HL-60/S4 (cell line): ENCODE results near the gene DDO.

Experiments
- in situ Hi-C: fragments of 300-500 bp; cut with MboI; formaldehyde crosslinking; loops from 2 replicates; pipeline ENCODE4 v1.14.3; 2022; ENCODE audit warnings: low sequenced_read_pairs

The DDO gene

DNA sequence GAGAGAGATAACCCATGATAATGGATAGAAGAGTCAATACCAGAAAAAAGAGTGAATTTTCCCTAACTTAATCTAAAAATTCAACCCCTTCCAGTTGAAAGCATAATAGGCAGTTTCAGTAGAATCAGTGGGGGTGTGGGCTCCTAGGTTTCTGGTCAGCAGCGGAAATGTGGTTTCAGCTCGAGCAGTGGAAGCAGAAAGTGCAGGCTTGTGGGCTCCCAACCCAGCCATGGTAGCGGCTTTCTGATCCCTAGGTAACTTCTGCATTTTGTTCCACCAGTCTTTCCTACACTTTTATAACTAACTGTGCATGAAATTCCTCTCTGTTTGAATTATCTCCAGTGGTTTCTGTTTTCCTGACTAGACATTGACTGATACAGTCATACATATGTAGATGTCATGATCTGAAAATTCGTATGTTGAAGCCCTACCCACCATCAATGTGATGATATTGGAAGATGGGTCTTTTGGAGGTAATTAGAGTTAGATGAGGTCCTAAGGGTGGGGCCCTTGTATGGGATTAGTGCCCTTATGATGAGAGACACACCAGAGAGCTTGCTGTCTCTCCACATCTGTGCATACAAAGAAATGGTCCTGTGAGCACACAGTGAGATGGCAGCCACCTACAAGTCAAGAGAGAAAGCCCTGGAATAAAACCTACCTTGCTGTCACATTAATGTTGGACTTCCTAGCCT lies 6.5 kb upstream of the DDO start:
- in situ Hi-C loops, result no loop called here

DNA sequence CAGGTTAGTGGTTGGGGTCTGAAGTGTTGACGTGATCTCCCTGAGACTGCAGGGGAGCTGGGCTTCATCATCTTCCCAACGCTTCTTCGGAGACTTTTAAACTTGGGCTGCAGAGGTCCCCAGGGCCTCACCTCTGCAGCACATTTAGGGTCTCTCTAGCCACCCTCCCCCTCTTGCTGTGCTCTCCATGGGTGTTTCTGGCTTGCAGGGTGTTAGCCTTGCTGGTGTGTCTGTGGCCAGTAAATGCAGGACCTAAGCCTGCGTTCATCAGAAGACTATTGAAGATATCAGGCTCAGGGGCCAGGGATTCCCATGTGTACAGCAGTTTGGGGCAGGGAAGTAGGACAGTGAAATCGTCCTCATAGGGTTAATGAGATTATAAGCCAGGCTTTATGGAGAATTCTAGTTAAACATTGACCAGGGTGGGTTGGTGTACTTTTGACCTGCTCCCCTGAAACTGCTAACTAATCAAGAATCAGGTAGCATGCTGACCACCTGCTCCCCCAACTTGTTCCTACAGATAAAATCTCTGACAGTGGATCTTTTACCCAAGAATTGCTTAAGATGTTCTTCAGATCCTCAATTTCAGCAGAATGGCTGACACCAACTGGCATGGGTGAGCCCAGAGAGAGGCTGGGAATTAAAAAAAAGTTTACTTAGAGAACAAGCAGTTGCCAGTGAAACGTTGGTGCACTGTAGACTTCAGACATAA lies 3.8 kb upstream of the DDO start:
- in situ Hi-C loops, result no loop called here

DNA sequence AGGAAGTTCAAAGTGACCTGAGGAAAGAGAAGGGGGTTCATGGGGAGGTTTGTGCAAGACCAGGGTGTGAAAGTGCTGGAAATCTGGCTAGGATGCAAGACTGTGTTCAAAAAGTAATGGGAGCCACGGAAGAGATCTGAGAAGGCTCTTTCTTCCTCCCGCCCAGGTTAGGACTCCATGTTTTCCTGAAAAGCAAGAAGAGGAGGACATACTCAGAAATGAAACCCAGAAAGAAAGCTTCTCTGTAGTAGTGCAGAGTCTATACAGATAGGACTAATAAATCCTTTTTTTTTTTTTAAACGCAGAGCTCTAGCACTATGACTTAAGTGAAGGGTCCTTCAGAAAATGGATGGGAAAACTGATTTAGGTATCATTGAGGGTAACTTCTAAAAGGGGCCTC lies 3.2 kb upstream of the DDO start:
- in situ Hi-C loops, result no loop called here

DNA sequence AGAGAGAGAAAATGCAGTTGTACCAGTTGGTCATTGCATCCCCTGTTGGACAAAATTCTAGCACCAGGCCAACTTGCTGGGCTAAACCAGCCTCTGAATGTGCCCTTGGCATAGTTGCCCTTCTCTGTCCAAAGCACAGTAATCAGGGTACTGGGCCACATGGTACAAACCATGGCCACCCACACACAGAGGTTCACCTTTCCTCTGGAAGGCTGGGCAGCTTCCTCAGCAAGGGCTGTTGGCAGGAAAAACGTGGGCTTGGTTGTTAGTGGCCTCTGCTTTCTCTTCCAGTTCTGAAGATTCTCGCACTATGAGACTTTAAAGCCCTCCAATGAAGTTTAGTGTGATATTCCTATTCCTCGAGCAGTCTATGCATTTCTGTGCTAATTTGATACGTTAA lies 706 bp downstream of the DDO start:
- in situ Hi-C loops, result no loop called here

DNA sequence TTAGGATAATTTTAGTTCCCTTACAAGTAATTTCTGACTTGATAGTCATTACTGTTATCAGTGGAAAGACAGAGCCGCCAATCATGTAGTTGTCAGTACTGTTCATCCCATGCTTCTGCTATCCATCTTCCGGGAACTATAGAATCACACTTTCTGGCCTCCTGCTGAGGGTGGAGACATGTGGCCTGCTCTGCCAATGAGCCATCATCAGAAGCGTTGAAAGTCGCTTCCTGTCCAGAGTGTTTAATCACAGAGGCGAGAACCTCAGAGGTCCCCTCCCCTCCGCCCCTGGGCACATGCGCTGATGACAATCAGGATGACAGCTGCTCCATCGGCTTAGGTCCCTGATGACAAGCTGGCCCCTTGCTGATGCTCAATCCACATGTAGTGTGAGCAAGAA lies 3.0 kb downstream of the DDO start:
- in situ Hi-C loops, result no loop called here

DNA sequence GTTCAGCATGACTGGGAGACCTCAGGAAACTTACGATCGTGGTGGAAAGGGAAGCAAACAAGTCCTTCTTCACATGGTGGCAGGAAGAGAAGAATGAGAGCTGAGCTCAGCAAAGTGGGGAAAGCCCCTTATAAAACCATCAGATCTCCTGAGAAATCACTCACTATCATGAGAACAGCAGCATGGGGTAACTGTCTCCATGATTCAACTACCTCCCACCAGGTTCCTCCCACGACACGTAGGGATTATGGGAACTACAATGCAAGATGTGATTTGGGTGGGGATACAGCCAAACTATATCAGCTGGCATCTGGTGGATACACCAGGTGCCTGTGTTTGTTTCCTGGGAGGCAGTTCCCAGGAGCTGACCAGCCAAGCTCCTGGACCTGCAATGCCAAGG lies 4.9 kb downstream of the DDO start:
- in situ Hi-C loops, result no loop called here

DNA sequence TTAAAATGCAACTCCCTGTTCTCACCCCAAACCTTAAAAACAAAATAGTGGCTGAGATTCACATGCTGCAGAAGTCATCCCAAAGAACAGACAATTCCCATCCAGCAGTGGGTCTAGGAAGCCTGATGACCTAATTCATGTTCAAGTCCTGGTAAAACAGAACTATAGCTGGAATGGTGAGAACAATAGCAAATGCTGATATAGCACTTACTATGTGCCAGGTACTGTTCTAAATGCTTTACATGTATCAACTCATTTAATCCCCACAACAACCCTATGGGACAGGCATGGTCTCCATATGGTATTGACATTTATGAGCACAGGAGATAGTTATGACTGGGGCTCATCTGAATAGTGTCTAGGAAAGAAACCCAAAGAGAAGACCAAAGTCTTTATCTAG lies 5.6 kb downstream of the DDO start:
- in situ Hi-C loops, result no loop called here

DNA sequence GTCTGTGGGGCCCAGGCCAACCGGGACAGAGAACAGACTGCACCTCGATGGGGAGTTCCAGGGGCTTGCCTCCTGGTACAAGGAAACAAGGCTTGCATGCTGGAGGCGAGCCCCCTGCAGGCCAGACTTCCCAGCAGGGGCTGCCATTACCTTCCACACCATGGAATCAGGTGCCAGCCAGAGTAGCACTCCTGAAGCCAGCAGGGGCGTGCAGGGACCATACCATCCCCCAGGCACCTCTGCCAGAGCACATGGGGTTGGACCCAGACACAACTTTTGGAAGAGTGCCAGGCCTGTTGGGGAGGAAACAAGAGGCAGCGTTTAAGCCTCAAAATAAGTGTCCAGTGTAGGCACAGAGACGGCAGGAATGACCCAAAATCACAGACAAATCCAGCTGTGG lies 6.5 kb downstream of the DDO start:
- in situ Hi-C loops, result no loop called here

DNA sequence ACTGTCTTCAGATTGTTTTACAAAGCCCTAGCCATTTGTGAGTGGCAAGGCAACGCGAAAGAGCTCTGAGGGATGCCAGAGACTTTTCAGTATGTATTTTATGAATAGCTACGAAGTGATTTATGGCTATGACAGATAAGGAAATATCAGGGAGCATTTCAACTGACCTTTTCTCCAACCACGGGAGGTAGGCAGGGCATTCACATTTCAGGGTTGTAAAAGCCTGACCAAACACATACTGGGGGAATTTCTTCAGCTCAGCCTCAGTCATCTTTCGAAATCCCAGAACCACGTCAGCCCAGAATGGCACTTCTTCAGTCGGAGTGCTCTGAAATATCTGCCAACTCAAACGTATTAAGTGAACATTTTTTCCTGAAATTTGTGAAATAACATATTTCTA lies 10.8 kb downstream of the DDO start:
- in situ Hi-C loops, result no loop called here

DNA sequence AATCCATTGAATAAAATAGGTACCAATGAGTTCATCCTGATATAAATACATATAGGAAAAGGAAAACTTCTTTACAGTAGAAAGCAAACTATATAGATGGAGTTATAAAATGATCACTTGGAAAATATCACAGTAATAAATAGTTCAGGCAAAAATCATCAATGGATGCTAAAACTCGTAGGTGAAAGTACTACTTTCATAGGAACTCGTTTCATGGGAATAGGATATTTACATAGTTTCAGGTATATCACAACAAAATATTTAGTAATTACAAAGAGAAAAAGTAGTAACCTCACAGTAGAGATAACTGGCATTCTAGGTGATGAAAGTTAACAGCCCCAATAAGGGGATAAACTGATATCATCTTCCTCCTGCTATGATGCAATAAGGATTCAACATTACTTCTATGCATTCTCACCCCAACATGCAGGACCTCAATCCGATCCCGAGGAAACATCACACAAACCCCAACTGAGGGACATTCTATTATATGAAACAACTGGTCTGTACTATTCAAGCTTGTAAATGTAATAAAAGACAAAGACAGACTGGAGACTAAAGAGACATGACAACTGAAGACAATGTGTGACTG lies 13.7 kb downstream of the DDO start:
- in situ Hi-C loops, result no loop called here

DNA sequence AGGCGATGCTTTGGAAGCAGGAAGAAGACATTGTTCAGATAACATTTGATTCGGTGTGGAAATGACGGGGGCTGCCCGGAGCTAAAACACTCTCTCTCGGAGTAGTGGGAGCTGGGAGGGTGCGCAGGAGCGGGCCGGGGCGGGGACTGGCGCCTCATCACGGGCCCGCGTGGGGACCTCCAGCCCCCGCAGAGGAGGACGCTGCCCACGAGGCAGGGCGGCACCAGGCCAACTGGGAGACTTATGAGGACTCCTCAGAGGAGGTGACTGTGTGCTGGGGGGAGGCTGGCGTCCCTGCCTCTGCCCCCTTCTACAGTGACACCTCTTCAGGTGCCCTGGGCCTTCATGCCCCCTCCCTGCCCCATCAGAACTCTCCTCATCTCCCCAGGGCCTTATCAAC lies 15.2 kb downstream of the DDO start:
- in situ Hi-C loops, result no loop called here

DNA sequence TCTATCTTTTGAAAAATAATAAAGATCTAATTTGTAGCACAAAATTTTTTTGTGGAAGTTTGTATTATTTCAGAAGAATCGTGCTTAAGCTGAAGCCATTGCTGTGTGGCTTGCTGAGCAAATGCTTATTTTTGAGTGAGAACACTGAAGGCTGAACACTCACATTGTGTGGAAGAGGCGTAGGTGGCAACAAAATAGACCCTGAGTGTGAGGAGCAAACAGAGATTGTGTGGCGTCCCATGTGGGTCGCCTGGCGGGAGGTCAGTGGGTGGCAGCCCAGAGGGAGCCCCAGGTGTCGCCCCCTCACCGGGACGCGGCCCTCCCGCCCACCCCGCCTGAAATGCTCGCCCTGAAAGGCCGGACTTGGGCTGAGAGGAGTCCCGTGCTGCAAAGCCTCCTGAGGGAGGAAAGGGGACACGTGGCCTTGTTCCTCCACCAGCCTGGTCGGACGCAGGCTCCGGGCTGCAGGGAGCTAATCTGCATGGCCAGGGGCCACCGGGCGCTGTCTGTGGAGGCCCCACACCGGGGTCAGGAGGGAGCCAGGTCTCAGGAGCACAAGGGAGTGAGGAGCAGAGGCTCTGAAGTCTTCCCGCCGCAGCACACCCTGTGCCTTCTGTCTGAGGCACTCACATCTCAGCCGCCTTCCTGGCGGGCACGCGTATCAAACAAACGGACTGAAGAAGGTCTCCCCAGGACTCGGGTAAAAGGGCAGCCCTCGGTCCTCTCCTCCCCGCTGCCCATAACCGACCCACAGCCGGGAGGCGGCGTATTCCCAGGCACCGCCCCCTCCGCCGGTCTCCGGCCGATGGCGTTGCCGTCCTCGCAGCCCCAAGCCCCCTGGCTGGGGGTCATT lies 15.9 kb downstream of the DDO start:
- in situ Hi-C loops, result loop anchor here (25.0 kb wide), 2 partner anchors 687 to 862 kb away; no protein-coding TSS in a partner anchor

DNA sequence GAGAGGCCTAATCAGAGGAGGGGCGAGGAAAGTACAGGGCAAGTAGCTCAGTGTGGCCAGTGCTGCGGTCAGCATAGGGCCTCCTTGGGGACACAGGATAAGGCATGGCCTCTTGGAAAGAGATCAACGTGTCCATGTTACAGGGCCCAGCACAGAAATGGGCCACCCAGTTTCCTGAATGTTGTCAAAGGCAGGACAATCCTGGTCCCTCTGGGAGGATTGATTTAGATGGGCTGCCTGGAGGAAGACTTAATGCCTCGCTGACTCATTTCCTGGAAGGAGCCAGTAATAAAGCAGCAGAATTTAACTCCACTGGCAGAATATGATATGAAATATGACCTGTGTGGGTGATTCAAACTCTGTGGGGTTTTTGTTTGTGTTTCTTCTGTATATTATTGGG lies 16.6 kb downstream of the DDO start:
- in situ Hi-C loops, result loop anchor here (25.0 kb wide), 2 partner anchors 686 to 861 kb away; no protein-coding TSS in a partner anchor

DNA sequence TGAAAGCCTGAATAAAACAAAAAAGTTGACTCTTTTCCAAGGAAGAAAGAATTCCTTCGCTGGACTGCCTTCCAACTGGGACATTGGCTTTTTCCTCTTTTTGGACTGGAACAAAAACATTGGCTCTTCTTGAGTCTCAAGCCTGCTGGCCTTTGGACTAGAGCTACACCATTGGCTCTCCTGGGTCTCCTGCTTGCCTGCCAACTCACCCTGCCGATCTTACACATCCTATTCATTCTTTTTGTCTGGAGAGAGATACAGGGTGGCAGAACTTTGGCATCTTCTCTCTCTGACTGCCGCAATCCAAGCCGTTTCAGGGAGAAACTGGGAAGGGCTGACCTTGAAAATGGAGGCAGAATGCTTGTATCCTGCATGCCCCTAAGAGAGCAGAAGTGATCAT lies 20.2 kb downstream of the DDO start:
- in situ Hi-C loops, result loop anchor here (25.0 kb wide), 2 partner anchors 683 to 858 kb away; no protein-coding TSS in a partner anchor

DNA sequence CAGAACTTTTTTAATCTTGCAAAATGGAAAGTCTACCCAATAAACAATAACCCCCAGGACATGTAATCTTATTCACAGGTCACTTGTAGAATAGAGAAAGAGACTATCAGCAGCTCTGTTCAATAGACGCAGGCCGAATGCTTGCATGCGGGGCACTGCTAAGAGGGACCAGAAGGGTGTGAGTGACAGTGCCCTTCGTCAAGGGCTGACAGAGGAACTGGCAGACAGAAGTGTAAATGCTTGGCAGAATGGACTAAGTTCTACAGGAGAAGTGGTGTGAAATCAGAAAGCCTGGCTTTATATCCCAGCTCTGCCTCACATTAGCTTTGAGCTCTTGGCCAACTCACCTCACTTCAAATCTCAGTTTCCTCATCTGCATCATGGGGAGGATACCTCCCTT lies 21.0 kb downstream of the DDO start:
- in situ Hi-C loops, result loop anchor here (25.0 kb wide), 2 partner anchors 682 to 857 kb away; no protein-coding TSS in a partner anchor

DNA sequence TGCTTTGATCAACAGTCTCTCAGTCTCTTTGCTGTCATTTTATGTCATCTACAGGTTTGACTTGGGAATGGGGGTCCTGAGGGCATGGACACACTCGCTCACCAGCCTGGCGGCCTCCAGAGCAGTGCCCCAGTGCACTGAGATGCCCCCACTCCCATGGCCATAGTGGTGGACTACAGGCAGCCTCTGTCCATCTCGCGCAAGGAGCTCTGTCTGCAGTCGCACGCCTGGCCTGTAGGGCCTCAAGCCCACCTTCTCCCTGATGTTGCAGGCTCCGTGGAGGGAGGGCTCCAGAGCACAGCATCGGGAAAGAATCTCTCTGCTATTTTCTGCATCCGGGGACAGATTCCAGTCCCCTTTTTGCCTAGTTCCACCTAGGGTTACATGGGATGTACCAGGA lies 22.6 kb downstream of the DDO start:
- in situ Hi-C loops, result loop anchor here (25.0 kb wide), 2 partner anchors 680 to 855 kb away; no protein-coding TSS in a partner anchor

DNA sequence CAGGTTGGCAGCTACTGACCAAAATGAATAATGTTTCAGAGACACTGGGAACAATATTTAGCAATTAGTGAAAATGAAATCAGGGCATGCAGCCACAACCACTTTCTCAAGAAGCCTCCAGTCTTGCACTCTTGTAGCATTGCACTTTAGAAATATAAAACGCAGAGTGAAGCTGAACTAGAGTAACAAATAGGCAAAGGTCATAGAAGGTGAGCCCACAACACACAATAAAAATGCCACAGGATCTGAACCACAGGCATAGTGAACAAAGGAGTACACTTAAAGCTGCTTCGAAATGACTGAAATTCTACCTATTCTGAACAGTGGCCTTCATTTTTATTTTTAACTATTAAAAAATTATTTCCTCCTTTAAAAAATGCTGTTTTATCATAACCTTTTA lies 25.0 kb downstream of the DDO start:
- in situ Hi-C loops, result loop anchor here (25.0 kb wide), 2 partner anchors 678 to 853 kb away; no protein-coding TSS in a partner anchor

DNA sequence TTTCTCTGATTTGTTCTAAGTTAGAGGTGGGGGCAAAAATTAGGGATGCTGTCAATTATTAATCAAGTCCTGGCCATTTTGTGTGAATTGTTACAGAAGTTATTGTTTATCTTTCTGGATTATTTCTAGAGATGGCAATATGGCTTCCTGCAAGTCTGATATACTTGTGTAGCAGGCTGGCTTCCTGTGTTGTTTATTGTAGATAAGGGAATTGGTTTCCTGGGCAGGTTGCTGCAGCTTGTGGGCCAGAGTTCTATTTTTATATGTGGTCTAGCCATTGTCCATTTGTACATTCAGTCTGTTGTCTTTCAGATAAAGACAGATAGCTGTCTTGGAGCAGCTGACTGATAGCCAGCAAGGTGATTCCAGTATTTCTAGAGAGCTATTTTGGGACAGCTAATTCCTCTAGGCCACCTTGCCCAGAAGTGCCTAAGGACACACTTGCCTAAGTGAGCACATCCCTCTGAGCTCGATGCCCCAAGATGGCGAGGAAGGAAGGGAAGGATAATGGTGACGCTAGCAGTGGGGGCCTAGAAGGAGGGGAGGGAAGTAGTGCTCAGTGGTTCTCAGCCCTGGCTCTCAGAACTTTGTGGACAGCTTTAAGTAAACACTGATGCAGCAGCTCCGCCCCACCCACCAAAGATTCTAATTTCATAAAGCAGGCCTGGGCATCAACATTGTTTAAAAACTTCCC lies 25.5 kb downstream of the DDO start:
- in situ Hi-C loops, result loop anchor here (25.0 kb wide), 2 partner anchors 678 to 853 kb away; no protein-coding TSS in a partner anchor

DNA sequence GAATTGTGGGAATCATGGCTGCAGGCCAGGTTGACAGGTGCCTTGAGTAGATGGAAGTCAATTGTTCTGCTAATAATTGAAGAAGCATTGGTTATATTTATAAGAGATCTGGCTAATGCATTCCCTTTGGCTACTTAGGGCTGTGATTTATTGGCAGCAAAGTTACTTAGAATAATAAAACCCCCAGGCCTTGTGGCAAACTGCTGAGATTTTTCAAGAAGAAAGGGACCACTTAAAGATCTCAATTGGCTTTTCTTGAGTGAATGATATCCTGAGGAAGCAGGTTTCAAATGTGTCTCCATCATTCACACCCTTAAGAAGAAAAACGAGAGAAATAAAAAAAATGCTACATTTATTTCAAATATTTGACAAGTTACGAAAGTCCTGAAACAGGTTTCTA lies 27.4 kb downstream of the DDO start:
- in situ Hi-C loops, result loop anchor here (25.0 kb wide), 2 partner anchors 676 to 851 kb away; no protein-coding TSS in a partner anchor

DNA sequence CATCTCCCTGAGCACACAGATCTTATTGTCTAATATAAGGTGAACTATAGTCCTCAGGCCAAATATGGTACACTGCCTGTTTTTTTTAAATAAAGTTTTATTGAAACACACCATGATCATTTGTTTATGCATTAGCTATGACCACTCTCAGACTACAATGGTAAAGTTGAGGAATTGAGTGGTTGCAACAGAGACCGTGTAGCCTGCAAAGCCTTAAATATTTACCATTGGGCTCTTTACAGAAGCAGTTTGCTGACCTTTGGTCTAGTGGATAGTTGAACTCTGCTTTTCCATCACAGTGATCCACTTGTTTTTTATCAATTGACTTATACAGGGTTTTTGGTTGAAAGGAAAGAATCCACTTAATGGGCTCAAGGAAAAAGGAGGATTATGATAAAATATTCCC lies 29.9 kb downstream of the DDO start:
- in situ Hi-C loops, result loop anchor here (25.0 kb wide), 2 partner anchors 673 to 848 kb away; no protein-coding TSS in a partner anchor
